HTERT RPE-1 (cell line): ENCODE measurements around the gene INO80E.
"Not testable (repeated sequence)": the region's sequence is repeated elsewhere in the genome, so short reads cannot be mapped to it uniquely, and the experiment has no call there.

Source experiments
- in situ Hi-C: fragments of 300-500 bp; cut with MboI; formaldehyde crosslinking; loops from 4 replicates; pipeline ENCODE4 v1.14.3; 2020; ENCODE audit warnings: low sequenced_read_pairs

Gene INO80E

DNA sequence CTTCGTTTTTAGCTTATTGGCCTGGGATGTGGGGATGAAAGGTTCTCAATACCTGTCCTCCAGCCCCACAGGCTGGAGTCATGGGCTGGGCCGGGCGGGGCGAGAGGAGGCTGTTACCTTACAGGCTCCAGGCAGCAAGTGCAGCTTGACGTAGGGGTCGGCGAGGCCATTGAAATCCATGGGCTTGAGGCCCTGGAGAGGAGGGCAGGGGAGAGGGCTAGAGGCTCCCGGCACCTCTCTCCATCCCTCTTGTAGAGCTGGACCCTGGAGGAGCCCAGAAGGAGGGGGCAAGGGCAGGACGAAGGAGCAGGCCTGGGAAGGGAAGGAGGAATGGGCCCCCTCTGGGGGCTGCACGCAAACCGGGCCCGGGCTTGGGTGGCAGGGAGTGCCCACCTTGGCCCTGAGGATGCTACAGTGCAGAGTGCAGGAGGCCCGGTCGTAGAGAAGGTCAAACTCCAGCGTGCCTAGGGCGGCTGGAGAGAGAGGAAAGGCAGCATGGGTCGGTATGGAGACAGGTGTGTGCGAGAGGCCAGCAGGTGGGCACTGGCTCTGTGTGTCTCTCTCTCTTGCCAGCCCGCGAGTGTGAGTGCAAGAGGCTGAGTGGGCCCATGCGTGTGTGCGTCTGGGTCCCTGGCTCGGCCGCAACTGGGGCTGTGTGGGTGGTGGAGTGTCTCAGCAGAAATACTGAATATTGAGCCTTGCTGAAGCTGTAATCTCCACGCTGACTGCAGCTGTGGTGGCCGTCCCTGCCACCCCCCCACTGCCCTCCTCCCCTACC lies 13.2 kb downstream of the INO80E start:
- in situ Hi-C loops = no loop called here

- in situ Hi-C loops = no loop called here
These were observed 14.2 kb downstream of the INO80E start for GRCh38 chr16:30009990-30010843.

DNA sequence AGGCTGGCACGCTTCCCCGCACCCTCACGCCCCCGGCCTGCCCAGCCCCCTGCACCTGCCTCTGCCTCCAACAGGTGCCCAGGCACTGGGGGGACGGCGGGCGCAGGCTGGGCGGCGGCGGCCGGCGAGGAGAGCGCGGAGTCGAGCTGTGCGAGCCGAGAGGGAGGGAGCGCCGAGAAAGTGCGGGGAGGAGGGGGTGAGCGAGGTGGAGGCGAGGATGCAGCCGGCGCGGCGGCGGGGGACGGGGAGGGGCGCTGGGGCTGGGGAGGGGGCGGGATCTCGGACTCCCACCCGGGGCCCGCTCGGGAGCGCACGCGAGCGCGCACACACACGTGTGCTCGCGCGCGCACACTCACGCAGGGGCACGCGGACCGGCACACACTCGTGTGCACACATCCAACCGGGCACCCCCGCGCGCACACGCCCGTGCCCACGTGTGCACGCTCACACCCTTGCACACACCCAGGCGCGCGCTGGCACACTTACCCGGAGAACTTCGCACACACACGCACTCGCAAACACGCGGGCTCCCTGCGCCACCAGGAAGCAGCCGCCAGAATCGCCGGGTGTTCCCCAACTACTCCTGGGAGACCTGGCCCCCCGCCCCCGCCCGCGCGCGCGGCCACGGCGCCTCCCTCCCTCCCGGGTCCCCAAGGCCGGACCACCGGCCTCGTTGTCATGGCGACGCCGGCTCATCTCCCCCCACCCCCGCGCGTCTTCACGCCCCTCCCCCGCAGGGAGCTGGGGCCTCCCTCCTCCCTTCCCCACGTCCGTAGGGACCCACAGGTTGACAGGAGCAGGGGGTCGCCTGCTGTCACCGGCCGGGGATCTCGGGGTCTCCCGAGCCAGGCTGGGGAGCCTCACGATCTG lies 15.0 kb downstream of the INO80E start, which contains the start of gene DOC2A:
TSS of gene DOC2A (minus strand) at position 184 of the 870 bp plus-strand sequence. CDS start 805 bp downstream, outside the sequence.
- in situ Hi-C loops = no loop called here

- in situ Hi-C loops = no loop called here
These were observed 15.9 kb downstream of the INO80E start for GRCh38 chr16:30011714-30012504.

- in situ Hi-C loops = not testable (repeated sequence)
These were observed 16.6 kb downstream of the INO80E start for GRCh38 chr16:30012598-30012997.

GRCh38 chr16:30015450-30015849 lies 19.4 kb downstream of the INO80E start:
- in situ Hi-C loops = not testable (repeated sequence)

- in situ Hi-C loops = no loop called here
These were observed 20.7 kb downstream of the INO80E start for GRCh38 chr16:30016555-30017276.

DNA sequence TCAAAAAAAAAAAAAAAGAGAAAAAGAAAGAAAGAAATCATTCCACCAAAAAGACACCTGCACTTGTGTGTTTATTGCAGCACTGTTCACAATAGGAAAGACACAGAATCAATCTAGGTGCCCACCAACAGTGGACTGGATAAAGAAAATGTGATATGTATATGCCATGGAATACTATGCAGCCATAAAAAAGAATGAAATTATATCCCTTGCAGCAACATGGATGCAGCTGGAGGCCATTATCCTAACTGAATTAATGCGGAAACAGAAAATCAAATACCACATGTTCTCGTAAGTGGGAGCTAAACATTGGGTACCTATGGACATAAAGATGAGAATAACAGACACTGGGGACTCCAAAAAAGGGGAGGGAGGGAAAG lies 21.2 kb downstream of the INO80E start:
- in situ Hi-C loops = no loop called here

DNA sequence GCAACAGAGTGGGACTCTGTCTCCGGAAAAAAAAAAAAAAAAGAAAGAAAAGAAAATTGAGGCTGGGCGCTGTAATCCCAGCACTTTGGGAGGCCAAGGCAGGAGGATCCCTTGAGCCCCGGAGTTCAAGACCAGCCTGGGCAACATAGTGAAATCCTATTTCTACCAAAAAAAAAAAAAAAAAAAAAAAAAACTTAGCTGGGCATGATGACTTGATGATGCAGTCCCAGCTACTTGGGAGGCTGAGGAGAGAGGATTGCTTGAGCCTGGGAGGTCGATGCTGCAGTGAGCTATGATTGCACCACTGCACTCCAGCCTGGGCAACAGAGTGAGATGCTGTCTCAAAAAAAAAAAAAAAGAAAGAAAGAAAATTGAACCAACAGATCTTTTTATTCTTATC lies 21.9 kb downstream of the INO80E start:
- in situ Hi-C loops = not testable (repeated sequence)

GRCh38 chr16:30018731-30019158 lies 22.7 kb downstream of the INO80E start:
- in situ Hi-C loops = no loop called here

- in situ Hi-C loops = no loop called here
These were observed 26.8 kb downstream of the INO80E start, which contains the start of gene C16orf92 for GRCh38 chr16:30022887-30023286. Gene C16orf92 (plus strand): TSS chr16:30023198. CDS start chr16:30023341, 143 bp downstream.

- in situ Hi-C loops = no loop called here
These were observed 27.5 kb downstream of the INO80E start for GRCh38 chr16:30023586-30023985.

DNA sequence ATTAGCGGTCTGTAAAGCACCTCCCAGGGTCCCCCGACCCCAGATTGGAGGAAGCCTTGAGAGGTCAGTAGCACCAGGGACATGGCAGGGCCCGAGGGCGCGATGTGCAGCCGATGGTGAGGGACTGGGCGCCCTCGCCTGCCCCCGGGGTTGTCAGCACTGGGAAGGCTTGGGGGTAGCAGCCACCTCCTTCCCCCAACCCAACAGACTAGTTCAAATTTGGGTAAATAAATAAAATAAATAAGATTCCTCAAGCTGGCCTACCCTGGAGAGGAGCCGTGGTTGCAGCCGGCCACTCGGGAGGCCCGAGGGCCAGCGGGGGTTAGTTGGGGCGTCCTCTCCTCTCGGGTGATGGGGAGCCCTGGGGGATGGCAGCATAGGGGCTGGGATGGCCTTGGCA lies 28.4 kb downstream of the INO80E start:
- in situ Hi-C loops = no loop called here

DNA sequence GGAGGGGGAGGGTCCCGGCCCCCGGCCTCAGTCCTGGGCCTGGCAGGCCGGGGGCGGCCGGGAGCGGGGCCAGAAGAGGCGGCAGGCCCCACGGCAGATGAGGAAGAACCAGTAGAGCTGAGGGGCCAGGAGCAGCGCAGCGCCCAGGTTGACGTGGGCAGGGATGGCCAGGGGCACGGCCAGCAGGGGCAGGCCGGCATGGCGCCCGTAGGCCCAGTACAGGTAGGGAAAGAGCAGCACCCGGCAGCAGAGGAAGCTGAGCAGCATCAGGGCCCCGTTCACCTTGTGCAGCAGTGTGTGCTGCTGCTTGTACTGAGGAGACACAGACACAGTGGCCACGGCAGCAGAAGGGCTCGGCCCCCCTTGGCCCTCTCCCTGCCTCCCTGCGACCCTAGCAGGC lies 29.1 kb downstream of the INO80E start:
- in situ Hi-C loops = no loop called here

DNA sequence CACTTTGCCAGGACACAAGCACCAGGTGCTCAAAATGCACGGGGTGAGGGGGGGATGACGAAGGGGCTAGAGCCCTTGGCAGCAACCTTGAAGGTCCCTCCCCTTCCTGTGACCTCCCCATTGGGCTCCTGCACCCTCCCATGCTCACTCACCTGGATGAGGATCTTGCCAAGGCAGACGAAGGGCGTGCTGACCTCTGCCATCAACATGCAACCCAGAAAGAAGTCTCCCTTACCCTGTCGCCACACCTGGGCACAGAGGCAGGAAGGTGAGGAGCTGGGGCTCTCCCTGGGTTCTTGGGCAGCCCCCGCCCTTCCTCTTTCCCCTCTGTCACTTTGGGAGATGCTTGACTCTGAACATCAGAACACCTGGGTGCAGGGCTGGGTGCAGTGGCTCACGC lies 29.5 kb downstream of the INO80E start:
- in situ Hi-C loops = no loop called here

DNA sequence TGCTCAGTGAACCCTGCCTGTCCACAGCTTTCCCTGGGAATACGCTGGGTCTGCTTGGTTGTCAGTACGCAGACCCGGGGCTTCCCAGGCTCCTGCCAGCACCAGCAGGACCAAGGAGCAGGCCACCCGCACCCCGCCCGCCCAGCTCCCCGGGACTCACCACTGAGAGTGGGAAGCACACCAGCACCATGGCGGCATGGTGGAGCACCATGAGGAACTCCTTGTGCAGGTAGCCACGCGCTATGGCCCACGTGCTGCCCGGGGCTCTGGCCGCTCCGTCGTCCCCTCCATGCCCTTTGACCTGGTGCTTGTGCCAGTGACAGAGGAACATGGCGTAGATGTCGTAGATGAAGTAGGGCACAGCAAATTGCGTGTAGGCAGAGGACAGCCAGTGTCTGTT lies 30.4 kb downstream of the INO80E start:
- in situ Hi-C loops = no loop called here

DNA sequence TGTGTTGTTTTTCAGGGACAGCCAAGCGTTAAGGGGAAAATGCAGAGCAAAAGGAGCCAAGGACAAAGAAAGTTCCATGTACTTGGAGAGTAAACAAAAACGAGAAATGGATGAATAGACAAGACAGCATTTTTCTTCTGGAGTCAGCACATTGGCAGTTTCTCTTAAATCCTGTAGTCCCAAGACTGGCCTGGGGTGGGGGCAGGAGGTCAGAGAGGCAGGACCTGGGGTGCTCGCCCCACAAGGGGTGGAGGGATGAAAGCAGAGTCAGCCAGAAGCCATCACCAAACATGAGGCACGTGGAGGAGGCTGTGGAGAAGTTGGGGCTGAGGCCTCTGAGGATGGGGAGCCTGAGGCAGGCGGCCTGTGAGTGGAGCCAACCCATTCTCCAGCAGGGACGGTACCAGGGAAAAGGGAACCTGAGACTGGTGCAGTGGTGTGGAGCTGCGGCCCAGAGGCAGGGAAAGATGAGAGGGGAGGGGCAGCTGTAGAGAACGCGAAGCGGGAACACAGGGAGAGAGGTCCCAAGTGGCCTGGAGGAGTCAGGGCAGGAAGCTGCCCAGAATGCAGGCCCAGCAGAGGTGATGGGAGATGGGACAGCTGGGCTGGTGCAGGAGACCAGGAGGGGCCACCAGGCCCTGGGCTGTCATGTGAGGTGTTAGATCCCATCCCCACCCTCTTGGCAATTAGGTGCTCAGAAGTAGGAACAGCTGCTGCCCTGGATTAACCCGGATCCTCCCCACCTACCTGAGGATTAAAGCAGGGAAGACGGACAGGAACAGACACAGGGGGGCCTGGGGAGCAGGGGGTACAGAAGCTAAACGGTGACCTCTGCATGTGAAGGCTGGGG lies 31.8 kb downstream of the INO80E start:
- in situ Hi-C loops = no loop called here

GRCh38 chr16:30028438-30029076 lies 32.5 kb downstream of the INO80E start:
- in situ Hi-C loops = no loop called here
